Mucosa of rectum (tissue), 2 donors: ENCODE results near the gene ZC3H18.
A peak's percentile ranks its signal among the peaks of the same experiment; 100 is the strongest.

Experiments used
- H3K27ac ChIP-seq, 2 donors: one replicate each; pipeline ENCODE4 v1.7.0; 2013; ENCODE audit warnings: inconsistent platforms in 2 of 2, low read depth in 2 of 2, low read length in 2 of 2
- H3K27me3 ChIP-seq, 2 donors: one replicate each; pipeline ENCODE4 v1.7.0; 2013; ENCODE audit warnings: low read length in 2 of 2; ENCODE audit not compliant: control insufficient read depth in 2 of 2, insufficient read depth in 2 of 2
- H3K36me3 ChIP-seq, 2 donors: one replicate each; pipeline ENCODE4 v1.7.0; 2013; ENCODE audit warnings: low read length in 2 of 2; ENCODE audit not compliant: control insufficient read depth in 2 of 2, insufficient read depth in 2 of 2
- H3K4me1 ChIP-seq, 2 donors: one replicate each; pipeline ENCODE4 v1.7.0; 2013; ENCODE audit warnings: low read length in 2 of 2, mild to moderate bottlenecking in 1 of 2; ENCODE audit not compliant: control insufficient read depth in 2 of 2, insufficient read depth in 2 of 2
- H3K4me3 ChIP-seq, 2 donors: one replicate each; pipeline ENCODE4 v1.7.0; 2013; ENCODE audit warnings: low read length in 2 of 2
- H3K9ac ChIP-seq, 2 donors: one replicate each; pipeline ENCODE4 v1.7.0; 2013; ENCODE audit warnings: low read length in 2 of 2, low read depth in 1 of 2, mild to moderate bottlenecking in 1 of 2
- H3K9me3 ChIP-seq, 2 donors: one replicate each; pipeline ENCODE4 v1.7.0; 2013; ENCODE audit warnings: low read length in 2 of 2; ENCODE audit not compliant: control insufficient read depth in 2 of 2
- donor health status: healthy.
- donor health status: Normal muscosa, but diverticular disease.

The ZC3H18 gene

GRCh38 chr16:88566158-88566557, 4.0 kb upstream of the ZC3H18 start:
- Histone ChIP-seq H3K4me3 (no peak overlapping the region), H3K36me3 (no peaks in the 10 kb centered on the region), H3K9me3 (no peaks in the 10 kb centered on the region), H3K27ac (no peak overlapping the region), H3K9ac (no peak overlapping the region), H3K4me1 (peaks cover 7 to 15% of the 10 kb centered on the region in 2 donors), H3K27me3 (no peaks in the 10 kb centered on the region)

- Histone ChIP-seq H3K9me3 (no peaks in the 10 kb centered on the region), H3K27me3 (no peaks in the 10 kb centered on the region), H3K36me3 (peaks cover 0 to 7% of the 10 kb centered on the region in 2 donors), H3K4me1 (peaks cover 16% of the 10 kb centered on the region in 2 donors), H3K9ac (peak overlapping the region in 1 of 2 donors; percentile 84), H3K27ac (no peak overlapping the region), H3K4me3 (peak overlapping the region; percentile 79 to 80)
Measured at GRCh38 chr16:88568710-88569613, 1.2 kb upstream of the ZC3H18 start.

DNA sequence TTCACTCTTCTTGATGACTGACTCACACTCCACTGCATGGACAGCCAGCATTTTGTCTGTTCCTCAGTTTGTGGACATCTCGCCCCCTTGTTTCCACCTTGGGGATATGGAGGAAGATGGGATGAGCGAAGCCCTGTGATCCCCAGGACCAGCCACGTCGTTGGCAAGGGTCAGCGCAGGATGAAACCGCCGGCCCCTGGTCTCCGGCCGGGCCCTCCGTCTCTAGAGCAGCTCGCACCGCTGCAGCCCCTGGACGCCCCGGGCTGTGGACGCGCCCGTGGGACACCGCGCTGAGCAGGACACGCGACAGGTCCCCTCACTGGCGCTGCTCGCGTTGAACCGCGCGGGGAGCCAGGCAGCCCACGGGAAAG, 604 bp upstream of the ZC3H18 start:
- H3K9ac ChIP-seq = peak overlapping the region; percentile 35 to 84
- peaks cover 16% of the 10 kb centered on the region in 2 donors for H3K4me1 ChIP-seq

GRCh38 chr16:88570691-88571092, 489 bp downstream of the ZC3H18 start:
- no peaks in the 10 kb centered on the region for H3K27me3 ChIP-seq
- H3K9ac ChIP-seq = peak overlapping the region; percentile 65 to 77
- no peaks in the 10 kb centered on the region for H3K9me3 ChIP-seq
- H3K4me1 ChIP-seq = peaks cover 16% of the 10 kb centered on the region in 2 donors
- H3K36me3 ChIP-seq = peaks cover 3 to 13% of the 10 kb centered on the region in 2 donors
- peak overlapping the region; percentile 75 to 83 for H3K27ac ChIP-seq
- peak overlapping the region; percentile 78 to 79 for H3K4me3 ChIP-seq

More for the DNA sequence above, 604 bp upstream of the ZC3H18 start:
- Histone ChIP-seq H3K27ac (peak overlapping the region; percentile 28 to 52), H3K4me3 (peak overlapping the region; percentile 79 to 80), H3K27me3 (no peaks in the 10 kb centered on the region), H3K9me3 (no peaks in the 10 kb centered on the region), H3K36me3 (peaks cover 0 to 8% of the 10 kb centered on the region in 2 donors)

GRCh38 chr16:88575251-88575650, 5.0 kb downstream of the ZC3H18 start:
- Histone ChIP-seq H3K36me3 (peaks cover 22 to 47% of the 10 kb centered on the region in 2 donors), H3K27me3 (no peaks in the 10 kb centered on the region), H3K27ac (no peak overlapping the region), H3K9me3 (no peaks in the 10 kb centered on the region), H3K4me1 (peaks cover 9 to 10% of the 10 kb centered on the region in 2 donors), H3K4me3 (no peak overlapping the region), H3K9ac (no peak overlapping the region)

GRCh38 chr16:88576307-88576706, 6.1 kb downstream of the ZC3H18 start:
- no peak overlapping the region for H3K4me3 ChIP-seq
- peaks cover 3 to 8% of the 10 kb centered on the region in 2 donors for H3K4me1 ChIP-seq
- no peaks in the 10 kb centered on the region for H3K9me3 ChIP-seq
- no peak overlapping the region for H3K9ac ChIP-seq
- H3K27ac ChIP-seq = no peak overlapping the region
- peaks cover 29 to 51% of the 10 kb centered on the region in 2 donors for H3K36me3 ChIP-seq
- H3K27me3 ChIP-seq = no peaks in the 10 kb centered on the region

DNA sequence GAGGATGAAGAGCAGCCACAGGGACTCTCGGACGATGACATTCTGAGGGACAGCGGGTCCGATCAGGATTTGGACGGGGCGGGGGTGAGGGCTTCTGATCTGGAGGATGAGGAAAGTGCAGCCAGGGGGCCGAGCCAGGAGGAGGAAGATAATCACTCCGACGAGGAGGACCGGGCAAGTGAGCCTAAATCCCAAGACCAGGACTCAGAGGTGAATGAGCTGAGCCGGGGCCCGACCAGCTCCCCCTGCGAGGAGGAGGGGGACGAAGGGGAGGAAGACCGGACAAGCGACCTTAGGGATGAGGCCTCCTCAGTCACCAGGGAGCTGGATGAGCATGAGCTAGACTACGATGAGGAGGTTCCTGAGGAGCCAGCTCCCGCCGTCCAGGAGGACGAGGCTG, 7.0 kb downstream of the ZC3H18 start:
- Histone ChIP-seq H3K4me3 (no peak overlapping the region), H3K36me3 (peaks cover 34 to 55% of the 10 kb centered on the region in 2 donors), H3K27me3 (no peaks in the 10 kb centered on the region), H3K27ac (no peak overlapping the region), H3K4me1 (no peaks in the 10 kb centered on the region), H3K9ac (no peak overlapping the region), H3K9me3 (no peaks in the 10 kb centered on the region)

GRCh38 chr16:88578446-88579313, 8.5 kb downstream of the ZC3H18 start:
- Histone ChIP-seq H3K9me3 (no peaks in the 10 kb centered on the region), H3K4me3 (no peak overlapping the region), H3K9ac (no peak overlapping the region), H3K27ac (no peak overlapping the region), H3K4me1 (no peaks in the 10 kb centered on the region), H3K36me3 (peaks cover 43 to 54% of the 10 kb centered on the region in 2 donors), H3K27me3 (no peaks in the 10 kb centered on the region)

DNA sequence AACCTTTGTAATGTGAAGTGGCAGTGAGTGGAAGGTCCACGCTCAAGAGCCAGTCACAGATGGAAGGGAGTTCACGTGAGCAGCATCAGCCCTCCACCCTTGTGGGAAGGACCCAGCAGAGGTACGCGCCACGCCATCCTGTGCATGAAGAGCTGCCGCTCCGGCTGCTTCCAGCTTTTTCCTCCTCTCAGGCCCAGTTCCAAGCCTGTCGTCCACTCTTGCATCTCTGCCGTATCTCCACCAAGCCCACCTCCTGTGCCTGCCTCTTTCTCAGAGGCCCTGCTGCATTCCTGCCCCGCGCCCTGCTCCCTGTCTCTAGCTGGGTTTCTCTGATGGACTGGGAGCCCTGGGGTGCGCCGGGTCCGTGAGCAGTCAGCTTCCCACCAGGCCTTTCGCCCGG, 10.2 kb downstream of the ZC3H18 start:
- H3K36me3 ChIP-seq = peaks cover 43 to 56% of the 10 kb centered on the region in 2 donors

GRCh38 chr16:88581033-88581432, 10.8 kb downstream of the ZC3H18 start:
- Histone ChIP-seq H3K4me3 (no peak overlapping the region), H3K36me3 (peaks cover 43 to 55% of the 10 kb centered on the region in 2 donors), H3K4me1 (no peaks in the 10 kb centered on the region), H3K27ac (no peak overlapping the region), H3K9ac (no peak overlapping the region), H3K9me3 (no peaks in the 10 kb centered on the region), H3K27me3 (no peaks in the 10 kb centered on the region)

More for the DNA sequence above, 10.2 kb downstream of the ZC3H18 start:
- H3K9ac ChIP-seq = no peak overlapping the region
- no peaks in the 10 kb centered on the region for H3K9me3 ChIP-seq
- no peak overlapping the region for H3K27ac ChIP-seq
- no peaks in the 10 kb centered on the region for H3K27me3 ChIP-seq
- H3K4me1 ChIP-seq = no peaks in the 10 kb centered on the region
- H3K4me3 ChIP-seq = no peak overlapping the region
